Measurements from ENCODE around the gene SPRED2.
"Not testable (repeated sequence)": the region's sequence is repeated elsewhere in the genome, so short reads cannot be mapped to it uniquely, and the experiment has no call there.

SPRED2 gene

DNA sequence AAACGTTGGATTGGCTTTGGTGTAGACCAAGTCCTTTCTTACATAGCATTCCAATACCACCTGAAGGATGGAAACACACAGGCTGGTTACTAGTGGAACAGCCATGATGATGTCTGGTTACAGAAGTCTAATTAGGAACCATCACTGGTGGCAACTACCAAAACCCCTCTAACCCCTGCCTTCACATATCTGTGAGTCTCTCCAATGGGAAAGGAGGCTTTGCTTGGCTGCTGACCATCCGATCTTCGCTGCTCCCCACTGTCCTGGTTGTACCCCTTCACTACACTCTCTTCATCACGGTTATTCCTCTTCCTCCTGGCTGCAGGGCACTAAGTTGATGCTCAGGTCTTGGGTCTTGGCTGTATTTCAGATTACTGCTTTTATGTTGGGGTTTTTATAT is 97.7 kb downstream of the SPRED2 start:
- DNase-seq, result no peak

DNA sequence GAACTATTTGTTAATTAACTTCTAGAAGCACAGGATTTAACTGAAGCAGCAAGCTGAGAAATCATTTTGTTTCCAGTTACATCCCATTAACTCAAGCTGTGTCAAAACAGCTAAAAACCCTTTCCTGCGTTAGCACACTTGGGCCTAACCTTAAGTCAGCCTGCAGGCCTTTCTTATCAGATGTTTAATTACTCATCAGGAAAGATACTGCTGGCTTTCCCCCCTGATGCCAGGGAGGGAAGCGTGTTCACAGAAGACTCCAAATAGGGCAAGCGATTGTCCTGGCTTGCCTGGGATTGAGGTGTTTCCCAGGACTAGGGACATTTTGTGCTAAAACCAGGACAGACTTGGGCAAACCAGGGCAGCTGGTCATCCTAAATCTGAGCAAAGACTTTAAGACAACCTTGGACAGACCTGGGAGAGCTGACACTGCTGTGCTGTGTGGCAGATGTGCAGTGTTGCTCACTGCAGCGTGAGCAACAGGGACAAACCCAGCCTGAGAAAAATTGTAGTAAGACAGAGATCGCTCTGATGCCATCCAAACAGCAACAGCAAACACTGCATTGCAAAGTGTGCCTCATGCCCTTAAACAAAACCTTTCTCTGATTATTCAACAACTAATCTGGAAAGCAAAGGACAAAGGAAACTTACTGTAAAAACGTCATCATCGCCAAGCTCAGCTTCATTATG is 100.9 kb downstream of the SPRED2 start:
- no peak for DNase-seq

DNA sequence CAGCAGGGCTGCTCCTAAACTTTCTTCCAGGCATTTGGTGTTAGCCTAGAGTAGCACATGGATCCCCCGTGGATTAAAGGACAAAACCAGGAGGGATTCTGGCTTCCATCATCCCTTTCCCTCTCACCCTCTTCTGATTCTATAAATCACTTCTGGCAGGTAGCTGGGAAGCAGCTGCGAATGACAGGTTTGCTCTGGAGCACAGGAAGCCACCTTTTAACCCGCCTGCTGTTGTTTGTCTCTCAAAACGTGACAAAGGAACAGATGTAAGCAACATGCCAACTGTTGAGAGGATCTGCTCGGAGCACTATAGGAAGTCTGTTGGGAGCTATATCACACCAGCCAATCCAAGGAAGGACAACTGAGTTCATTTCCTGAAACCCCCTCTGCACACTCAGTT is 102.9 kb downstream of the SPRED2 start:
- no peak for DNase-seq

DNA sequence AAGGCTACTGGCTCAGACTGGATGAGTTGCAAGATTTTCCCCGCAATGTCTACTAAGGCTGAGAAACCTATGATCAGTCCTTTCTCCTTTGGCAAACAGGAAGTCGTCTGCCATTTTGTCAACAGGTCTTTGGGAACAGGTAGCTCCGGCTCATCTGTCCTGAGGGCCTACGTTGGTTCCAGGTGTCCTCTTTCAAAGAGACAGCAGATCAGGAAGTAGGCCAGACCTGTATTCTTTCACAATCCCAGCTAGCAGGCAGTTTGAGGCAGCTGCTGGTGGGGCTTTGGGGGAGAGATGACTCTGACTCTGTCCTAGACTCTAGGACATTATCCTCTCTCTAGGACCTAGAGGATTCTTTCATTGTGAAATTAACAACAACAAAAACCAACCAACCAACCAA is 106.1 kb downstream of the SPRED2 start:
- DNase-seq, result no peak

DNA sequence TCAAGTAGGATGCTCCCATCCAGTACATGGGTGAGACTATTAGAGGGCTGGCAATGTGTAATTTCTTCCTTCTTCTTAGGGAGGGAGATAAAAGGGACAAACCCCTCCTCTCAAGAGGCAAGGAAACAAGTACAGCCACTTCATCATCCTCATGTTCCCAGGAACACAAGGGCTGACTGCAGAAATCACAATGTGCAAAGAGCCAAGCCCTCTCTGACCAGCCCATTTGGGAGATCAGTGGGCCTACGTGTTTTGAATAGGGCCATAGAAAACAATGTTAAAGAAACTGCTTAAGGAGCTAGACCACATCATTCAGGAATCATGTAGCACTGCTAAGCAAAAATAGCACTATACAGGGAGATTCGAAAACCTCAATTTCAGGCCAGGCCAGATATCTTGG is 107.3 kb downstream of the SPRED2 start:
- no peak for DNase-seq

DNA sequence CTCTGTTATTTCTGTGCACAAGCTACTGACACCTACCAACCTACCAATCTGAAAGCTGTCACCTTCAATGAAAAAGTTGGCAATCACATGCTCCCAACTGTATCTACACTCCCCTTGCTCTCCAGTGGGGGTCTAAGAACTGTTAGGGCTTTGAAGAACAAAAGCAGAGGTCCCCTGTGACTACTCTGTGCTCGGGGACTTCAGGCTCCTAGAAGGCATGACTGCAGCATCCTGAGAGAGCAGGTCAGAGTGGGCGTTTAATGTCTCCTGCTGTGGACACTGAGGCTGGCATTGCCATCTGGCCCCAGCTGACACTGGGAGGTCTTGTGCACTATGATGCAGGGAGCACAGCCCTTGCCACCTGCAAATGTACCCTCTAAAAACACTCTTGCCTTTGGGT is 111.5 kb downstream of the SPRED2 start:
- DNase-seq, result no peak

DNA sequence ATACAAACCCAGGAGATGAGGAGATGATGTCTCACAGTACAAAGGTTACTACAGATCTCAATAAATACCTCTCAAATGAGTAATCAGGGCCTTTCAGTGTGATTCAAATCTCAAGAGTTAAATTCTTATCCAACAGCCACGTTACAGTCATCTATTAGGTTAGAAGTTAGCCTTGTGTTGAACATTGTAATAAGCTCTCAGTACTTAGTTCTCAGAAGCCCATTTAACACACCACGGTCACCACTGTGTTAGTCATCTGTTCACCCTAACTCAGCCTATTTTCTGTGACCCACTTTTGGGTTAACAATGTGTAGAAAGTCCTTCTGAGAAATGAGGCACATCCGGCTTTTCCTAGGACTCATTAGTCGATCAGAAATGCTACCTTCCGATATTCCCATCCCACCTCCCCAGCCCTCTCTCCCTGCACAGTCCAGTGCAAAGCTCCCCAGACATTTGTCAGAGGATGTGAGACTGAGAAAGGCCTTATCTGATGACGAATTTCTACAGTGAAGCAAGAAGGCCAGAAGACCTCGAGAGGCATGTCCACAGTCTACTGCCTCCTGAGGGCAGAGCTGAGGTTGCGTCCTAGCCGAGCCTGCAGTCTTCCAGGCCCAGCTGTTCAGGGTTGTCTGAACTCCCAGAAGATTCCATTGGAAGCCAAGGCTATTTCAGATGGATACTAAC is 112.2 kb downstream of the SPRED2 start:
- peak; percentile 53 for DNase-seq

DNA sequence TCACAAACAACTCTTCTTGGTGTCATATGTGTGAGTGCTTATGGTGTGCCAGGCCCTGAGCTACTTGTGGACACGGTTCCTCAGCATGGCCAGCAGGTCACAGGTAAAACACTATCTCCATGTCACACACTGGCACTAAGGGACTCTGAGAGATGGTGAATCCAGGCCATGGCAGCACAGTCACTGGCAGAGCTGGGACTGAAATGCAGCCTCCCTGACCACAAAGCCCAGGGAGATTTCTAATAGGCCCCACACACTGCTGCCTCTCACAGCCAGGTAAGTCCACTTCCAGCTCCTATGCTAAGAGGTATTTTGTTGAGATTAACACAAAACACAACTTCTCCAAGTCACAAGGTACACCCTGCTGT is 112.7 kb downstream of the SPRED2 start:
- no peak for DNase-seq

DNA sequence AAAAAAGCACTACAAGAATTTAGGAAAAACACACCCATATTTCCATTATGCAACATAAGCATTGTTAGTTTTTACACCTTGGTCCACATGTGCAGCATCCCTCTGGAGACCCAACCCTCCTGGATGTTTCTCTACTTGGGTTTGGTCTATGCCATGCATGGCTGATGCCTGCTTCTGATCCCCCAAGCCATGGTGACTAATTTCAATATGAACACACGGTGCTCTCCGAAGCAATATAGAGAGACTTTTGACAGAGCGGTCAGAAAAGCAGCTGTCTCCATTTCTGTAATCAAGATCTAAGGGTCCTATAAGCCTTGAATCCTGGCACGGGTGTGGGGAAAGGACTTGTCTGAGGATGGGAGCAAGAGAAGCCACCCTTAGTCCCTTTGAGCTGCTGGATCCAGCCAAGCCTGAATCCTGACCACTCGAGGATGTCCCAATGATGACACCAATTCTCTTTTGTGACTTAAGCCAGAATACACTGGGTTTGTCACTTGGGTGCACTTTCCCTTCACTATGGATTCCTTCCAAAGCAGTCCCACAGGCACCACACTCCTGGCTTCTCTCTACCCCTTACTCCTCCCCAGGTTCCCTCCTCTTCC is 113.2 kb downstream of the SPRED2 start:
- DNase-seq, result no peak

DNA sequence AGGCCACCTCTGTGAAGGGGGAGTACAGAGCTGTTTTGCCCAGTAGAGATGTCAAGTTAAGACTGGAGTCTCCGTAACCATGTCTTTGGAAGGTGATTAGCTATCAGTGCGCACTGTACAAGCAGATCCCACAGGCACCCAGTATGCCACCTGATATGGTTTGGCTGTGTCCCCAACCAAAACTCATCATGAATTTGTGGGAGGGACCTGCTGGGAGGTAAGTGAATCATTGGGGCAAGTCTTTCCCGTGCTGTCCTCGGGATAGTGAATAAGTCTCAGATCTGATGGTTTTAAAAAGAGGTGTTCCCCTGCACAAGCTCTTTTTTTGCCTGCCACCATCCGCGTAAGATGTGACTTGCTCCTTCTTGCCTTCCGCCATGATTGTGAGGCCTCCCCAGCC is 114.6 kb downstream of the SPRED2 start:
- DNase-seq, result no peak

DNA sequence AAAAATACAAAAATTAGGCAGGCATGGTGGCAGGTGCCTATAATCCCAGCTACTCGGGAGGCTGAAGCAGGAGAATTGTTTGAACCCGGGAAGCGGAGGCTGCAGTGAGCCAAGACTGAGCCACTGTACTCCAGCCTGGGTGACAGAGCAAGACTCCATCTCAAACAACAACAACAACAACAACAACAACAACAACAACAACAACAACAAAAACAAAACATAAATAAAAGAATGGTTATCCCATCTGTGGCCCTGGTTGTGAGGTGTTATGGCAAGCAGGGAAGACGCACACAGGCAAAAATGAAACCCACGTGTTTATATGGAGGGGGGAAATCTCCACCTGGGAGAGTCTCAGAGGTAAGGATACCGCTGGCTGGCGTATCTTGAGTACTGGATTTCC is 115.0 kb downstream of the SPRED2 start:
- DNase-seq, result not testable (repeated sequence)

DNA sequence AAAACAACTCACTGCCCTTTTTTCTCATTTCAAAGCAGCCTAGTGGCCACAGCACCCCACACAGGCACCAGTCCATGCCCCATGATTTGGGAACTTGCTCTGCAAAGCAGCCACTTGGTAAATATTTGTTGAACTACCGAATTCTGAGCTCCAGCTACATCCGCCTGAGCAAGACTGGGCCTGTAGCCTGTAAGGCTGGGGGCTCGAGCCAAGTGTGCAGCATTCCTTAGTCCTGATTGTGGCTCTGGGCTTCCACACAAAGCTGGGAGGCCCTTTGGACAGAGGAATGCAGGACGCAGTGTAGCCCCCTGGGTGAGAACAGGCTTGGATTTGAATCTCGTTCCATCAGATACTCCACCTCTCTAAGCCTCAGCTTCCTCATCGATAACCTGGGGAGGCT is 116.3 kb downstream of the SPRED2 start:
- DNase-seq, result no peak

DNA sequence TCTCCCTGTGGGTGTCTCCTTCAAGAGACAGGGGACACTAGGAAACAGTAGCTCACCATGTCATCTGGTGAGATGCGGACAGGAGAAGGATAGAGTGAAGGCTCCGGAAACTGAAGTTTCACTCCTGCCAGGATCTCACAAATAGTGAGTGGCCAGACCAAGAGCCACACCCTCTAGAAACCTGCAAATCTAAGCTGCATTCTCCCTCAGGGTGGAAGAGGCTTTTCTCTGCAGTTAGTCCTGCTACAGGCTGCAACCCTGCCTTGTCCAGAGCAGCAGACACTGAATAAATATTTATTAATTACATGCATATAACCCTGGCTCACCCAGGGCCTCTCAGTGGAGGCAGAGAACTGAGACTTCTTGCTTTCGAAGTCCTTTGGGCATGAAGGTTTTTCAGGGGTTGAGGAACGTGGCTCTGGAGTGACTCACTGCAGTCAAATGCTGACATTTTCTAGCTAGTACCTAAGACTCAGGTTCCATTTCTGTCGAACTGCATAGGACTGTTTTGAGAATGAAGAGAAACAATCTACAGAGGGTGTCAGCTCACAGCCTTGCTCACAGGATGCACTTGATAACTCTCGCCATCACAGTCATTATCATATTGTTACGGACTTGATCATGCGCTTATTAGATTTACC is 117.5 kb downstream of the SPRED2 start:
- no peak for DNase-seq

DNA sequence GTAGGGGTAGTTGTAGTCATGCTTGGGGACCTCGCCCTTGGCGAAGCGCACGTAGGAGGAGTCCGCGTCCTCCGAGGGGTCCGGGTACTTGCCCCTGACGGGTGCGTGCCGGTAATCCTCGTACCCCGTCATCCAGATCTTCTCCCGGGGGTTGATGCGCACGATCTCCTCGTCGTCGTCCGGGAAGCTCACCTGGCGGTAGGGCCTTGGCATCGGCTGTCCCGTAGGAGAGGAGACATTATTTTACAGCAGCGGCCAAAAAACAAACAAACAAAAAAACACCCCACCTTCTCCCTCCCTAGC is 118.5 kb downstream of the SPRED2 start:
- no peak for DNase-seq

DNA sequence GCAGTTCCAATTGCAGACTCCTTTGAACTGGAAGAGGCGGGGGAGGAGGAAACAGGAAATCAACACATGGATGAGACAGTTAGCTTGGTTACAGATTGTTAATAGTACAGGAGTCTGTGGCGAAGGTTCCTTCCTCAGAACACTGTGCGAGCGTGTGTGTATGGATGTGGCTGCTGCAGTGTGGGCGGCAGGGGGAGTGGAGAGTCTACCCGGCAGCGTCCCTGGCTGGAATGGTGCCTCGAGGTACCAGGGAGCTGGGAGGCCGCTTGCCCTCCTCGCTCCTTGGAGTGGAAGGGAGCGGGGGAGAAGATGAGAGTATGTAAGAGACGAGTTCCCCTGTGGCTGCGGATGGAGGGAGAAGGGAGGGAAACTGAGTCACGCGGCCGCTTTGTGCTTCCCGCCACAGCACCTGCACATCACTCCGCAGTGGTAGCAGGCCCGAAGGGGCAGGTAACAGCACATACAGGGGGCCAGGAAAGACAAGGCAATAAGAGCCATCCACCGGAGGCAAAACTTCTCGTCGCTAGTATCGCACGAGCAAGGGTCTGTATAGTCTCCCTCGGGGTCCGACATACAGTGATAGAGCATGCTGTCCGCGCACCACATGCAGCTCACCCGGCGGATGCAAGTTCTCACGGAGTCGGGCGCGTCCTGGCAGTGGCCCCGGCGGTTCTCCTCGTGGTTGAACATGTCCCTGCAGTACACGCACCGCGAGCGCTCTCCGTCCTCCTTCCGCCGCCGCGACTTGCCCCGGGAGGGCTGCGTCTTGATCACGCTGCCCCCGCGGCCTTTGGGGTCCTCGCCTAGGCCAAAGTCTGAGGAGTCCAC is 119.1 kb downstream of the SPRED2 start:
- DNase-seq, result no peak

DNA sequence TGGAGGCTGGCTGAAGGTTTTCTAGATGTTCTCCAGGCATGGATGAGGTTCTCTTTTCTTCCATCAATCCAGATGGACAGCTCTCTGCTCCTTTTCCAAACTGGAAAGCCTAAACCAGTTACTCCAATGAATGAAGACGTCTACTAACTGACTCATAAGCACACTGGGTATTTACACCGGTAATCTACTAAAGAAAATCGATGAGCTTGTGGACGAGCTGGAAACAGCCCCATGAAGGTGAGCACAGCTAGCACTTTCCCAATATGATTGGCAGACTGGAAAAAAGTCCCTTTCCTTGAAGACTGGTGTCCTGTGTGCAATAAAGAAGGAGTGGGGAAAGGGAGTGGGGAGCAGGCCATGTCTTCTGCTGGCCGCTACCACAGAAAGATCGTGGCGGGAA is 120.8 kb downstream of the SPRED2 start:
- no peak for DNase-seq

DNA sequence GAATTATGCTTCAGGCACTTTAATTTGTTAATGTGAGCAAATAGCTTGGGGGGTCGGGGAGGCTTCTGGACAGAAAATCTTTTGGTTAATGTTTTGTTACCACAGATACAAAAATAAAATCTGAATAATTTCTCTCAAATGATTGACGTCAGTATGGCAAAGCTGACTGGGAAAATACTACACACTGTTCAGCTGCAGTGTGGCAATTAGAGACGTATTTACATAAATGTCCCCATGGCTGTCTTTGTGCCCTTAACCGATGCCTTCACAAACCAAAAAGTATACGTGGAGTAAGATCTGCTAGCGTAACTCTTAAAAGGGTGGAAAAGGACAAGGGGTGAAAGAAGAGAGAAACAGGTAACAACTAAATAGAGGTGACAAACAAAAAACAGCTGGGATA is 121.3 kb downstream of the SPRED2 start:
- no peak for DNase-seq

DNA sequence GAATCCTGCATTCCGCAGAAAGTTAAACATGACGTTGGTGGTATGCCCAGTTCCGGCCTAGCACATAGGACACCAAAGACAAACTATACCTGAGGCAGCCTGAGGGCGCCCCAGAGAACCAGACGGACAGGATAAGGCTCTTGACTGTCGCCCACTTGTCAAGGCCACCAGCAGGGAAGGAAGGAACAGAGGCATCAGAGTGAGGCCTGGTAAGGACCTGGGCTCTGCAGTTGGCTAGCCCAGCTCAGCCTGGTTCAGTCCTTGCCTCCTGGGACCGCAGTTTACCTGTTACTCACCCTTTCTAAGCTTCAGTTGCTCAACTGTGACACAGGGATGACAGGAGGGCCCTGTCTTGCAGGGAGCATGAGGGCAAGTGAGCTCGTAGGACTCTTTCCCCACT is 122.7 kb downstream of the SPRED2 start:
- no peak for DNase-seq

DNA sequence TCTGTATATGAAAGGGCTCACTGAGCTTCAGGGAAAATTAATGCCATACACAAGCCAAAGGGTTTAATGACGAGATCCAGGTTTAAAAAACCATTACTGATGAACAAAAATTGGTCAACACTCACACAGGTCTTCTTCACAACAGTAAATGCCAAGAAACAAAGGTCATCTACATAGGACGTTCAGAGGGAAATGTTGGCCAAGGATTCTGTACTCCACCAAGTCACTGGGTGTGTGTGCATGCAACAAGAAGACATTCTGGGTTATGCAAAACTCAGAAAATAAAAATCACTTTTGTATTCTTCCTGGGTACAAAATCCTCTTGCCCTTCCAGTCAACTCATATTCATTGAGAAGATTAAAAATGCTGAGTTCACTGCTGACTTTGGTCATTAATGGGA is 126.5 kb downstream of the SPRED2 start:
- no peak for DNase-seq

DNA sequence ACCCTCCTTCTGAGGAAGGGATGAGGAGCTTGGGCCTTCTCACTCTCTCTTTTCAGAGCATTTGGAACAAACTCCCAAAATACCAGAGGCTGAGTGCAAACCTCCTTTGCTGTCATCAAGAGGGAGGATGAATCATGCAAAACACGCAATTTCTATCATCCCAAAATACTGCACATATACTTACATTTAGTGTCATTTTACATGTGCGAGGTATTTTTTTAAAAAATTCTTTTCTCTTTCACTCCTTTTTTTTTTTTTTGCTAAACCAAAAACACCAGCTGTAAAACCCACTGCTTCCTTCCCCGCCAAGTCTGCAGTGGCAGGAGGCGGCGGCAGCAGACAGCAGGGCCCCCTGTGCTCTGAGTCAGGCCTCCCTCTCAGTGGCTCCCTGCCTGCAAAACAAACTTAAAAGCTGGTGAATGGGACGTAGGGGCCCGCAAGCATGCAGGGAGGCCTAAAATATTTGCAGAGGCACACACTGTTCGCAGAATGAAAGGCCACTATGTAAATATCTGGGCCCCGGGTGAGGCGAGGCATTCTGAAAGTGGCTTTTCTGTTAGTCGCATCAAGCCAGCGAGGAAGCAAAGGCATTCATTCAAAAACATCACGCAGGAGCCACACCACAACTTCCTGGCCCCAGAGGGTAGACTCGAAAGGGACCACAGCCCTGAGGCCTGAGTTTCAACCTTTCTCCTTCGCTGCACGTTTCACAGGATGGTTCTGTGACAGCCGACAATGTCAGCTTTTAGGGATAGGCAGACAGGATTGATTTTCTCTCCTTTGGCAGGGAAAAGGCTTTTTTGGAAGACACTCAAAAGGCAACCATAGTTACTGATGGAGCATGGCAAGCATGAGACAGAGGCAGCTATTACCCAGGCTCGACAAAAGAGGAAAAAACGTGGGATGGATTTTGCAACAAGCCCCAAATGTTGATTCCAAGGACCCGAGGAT is 131.4 kb downstream of the SPRED2 start:
- DNase-seq, result peak; percentile 86

DNA sequence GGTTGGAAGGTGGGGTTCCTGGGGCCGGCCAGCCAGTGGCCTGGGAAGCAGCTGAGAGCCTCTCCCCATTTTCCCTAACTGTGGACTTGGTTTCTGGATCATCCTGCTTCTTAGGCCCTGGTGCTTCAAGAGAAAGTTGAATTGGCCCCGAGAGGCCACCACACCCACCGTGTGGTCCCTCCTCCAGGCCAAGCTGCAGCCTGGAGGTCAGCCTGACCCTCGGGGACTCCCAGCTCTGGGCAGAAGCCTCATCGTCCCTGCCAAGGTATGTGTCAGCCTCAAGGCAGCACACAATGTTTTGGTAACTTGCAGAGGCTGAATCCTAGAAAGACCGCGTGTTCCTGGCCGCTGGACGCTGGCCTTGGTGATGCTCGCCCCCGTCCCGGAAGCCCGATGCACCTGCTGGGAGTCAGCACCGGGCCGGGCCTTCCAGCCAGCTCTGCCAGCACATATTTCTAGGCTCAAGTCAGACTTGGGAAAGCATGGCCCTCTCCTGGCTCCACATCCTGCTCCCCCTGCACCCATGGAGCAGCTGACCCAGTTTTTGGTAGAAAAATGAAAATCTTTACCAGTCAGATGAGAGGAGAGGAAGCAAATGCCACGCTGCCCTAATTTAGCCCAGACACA is 132.2 kb downstream of the SPRED2 start:
- DNase-seq, result no peak

DNA sequence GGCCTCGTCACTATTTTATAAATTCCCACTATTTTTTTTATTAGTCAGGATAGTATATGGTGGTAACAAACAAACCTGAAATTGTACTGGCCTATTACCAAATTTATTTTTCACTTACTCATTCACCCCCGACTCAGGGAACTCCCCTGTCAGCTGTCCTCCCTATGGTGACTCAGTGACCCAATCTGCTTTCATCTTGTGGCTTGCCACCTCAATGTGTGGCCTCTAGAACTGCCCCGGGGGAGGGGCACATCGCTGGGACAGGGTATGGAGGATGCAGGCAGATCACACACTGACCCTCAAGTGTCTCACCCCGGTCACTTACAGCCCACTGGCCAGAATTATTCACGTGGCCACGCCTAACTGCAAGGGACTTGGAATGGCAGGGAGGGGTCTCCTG is 133.2 kb downstream of the SPRED2 start:
- DNase-seq, result peak; percentile 81
